ENCODE data around the gene CLCN3. TPM values are rescaled to one million over a fixed set of nuclear protein-coding genes. Genes with fewer than 3 reads are reported as not detected.

Gene CLCN3
- total and polyA plus RNA-seq, 9 of the 15 experiments (the other 6 are each of a cell fraction or from before 2014, with no cell fraction given), result 12.7 to 60.6 (median 38.5) TPM

DNA sequence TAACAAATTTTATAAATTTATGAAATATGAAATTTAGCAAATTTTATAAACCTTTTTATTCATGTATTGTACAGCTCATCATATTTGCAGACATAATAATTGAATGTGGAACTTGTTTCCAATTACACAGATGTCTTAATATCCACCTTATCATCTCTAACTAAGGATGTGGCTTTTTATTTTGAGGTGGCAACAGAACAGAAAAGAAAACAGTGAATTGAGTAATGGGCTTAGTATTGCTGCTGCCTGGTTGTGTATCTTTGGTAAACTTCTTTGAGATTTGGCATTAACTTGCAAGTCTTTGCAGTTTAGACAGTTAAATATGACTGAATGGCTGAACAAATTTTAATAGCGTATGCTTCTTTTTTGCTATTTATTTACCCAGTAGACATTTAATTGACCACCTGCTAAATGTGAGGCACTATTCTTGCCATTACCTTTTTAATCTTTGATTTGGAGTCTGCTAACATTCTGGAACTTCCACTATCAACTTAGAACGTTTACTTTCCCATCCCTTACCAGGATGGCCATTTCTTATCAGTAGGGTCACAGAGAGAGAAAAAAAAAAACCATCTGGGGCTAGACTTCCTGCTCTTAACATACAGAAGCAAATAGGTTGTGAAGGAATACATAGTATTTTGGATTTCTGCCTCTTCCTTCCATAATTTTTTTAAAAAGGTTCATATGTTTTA is 44.8 kb downstream of the CLCN3 start:
- in situ Hi-C loops (cut with MboI), result no loop called here
- Histone ChIP-seq H3K9me3 (replicated peaks; ENCODE audit: control insufficient read depth, insufficient read depth, low read depth, low read length) (peaks cover 7% of the 10 kb centered on the region), H3K79me2 (ENCODE audit: control insufficient read depth, insufficient read depth, low read length) (peaks cover 100% of the 10 kb centered on the region), H3K4me2 (ENCODE audit: insufficient read depth, low read length) (peak overlapping the region; percentile 29; the same call in 1 of the 2 replicates), H3K4me3 (no peak overlapping the region), H3K4me1 (replicated peaks in 1 of 2; ENCODE audit: control insufficient read depth in 2 of 2, insufficient read depth in 2 of 2, low read length in 2 of 2) (peaks cover 0 to 10% of the 10 kb centered on the region in 2 experiments; a peak in 2 of 5 replicates), H3K36me3 (ENCODE audit: control insufficient read depth, insufficient read depth, low read length) (peaks cover 19% of the 10 kb centered on the region), H3K27me3 (ENCODE audit: control insufficient read depth in 2 of 2, insufficient read depth in 2 of 2, low read length in 2 of 2) (no peaks in the 10 kb centered on the region), H4K20me1 (replicated peaks; ENCODE audit: control insufficient read depth, insufficient read depth, low read length) (no peaks in the 10 kb centered on the region), H3K27ac (ENCODE audit: extremely low read depth, low read depth, low read length) (peak overlapping the region; percentile 62; the same call in 2 of the 3 replicates), H2AFZ (ENCODE audit: low read depth, low read length) (no peak overlapping the region), H3K9me1 (ENCODE audit: control insufficient read depth, insufficient read depth, low read length) (no peaks in the 10 kb centered on the region), H3K9ac (ENCODE audit: insufficient read depth in 1 of 2, low read depth in 2 of 2, low read length in 2 of 2) (peak overlapping the region in 1 of 2 experiments; percentile 50; a peak in 2 of 4 replicates)
- ChIA-PET POLR2A (no interaction called here), CTCF (ENCODE audit: low intra/inter-chr PET ratio) (no interaction called here)
- peak; percentile 77 for FAIRE-seq
- no TSS peak for BruUV-seq (replicated peaks)
- peak; percentile 66 for ATAC-seq
- peak; percentile 56 to 73 (median 64) for DNase-seq (ENCODE audit: extremely low read depth in 1 of 4, low spot score in 3 of 4)
- intact Hi-C loops (cut with micrococcal nuclease), result no loop called here
- WGBS (ENCODE audit: insufficient coverage, low coverage, missing lambda C conversion rate), result 0% methylated on average over 2 of the region's 2 CpGs
- TF ChIP-seq KAT7 (CRISPR knock-in tag; IDR thresholded peaks at IDR 0.05; ENCODE audit: borderline replicate concordance), result peak; percentile 20; the same call in 1 of the 2 replicates
- TF ChIP-seq, protein P1, sequence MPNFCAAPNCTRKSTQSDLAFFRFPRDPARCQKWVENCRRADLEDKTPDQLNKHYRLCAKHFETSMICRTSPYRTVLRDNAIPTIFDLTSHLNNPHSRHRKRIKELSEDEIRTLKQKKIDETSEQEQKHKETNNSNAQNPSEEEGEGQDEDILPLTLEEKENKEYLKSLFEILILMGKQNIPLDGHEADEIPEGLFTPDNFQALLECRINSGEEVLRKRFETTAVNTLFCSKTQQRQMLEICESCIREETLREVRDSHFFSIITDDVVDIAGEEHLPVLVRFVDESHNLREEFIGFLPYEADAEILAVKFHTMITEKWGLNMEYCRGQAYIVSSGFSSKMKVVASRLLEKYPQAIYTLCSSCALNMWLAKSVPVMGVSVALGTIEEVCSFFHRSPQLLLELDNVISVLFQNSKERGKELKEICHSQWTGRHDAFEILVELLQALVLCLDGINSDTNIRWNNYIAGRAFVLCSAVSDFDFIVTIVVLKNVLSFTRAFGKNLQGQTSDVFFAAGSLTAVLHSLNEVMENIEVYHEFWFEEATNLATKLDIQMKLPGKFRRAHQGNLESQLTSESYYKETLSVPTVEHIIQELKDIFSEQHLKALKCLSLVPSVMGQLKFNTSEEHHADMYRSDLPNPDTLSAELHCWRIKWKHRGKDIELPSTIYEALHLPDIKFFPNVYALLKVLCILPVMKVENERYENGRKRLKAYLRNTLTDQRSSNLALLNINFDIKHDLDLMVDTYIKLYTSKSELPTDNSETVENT (CRISPR knock-in tag; IDR thresholded peaks at IDR 0.05), result no peak
- peak; percentile 86 for TF ChIP-seq TEAD4 (IDR thresholded peaks at IDR 0.05; ENCODE audit: low read length)
- TF ChIP-seq TEAD4 (CRISPR knock-in tag; IDR thresholded peaks at IDR 0.05; ENCODE audit: borderline replicate concordance), result no peak
- TF ChIP-seq GATAD2B (IDR thresholded peaks at IDR 0.05; ENCODE audit: borderline replicate concordance), result 0 out of 2 replicates have a peak, but pooled peaks have one; percentile 60
- TF ChIP-seq CBFA2T2 (conservative IDR thresholded peaks at IDR 0.05), result peak; percentile 87
- TF ChIP-seq SMARCC2 (IDR thresholded peaks at IDR 0.05; ENCODE audit: low read depth), result 0 out of 2 replicates have a peak, but pooled peaks have one; percentile 33
- TF ChIP-seq, protein P2, sequence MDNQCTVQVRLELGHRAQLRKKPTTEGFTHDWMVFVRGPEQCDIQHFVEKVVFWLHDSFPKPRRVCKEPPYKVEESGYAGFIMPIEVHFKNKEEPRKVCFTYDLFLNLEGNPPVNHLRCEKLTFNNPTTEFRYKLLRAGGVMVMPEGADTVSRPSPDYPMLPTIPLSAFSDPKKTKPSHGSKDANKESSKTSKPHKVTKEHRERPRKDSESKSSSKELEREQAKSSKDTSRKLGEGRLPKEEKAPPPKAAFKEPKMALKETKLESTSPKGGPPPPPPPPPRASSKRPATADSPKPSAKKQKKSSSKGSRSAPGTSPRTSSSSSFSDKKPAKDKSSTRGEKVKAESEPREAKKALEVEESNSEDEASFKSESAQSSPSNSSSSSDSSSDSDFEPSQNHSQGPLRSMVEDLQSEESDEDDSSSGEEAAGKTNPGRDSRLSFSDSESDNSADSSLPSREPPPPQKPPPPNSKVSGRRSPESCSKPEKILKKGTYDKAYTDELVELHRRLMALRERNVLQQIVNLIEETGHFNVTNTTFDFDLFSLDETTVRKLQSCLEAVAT (IDR thresholded peaks at IDR 0.05), result 0 out of 4 replicates have a peak, but pooled peaks have one; percentile 16 to 59
- TF ChIP-seq POLR2AphosphoS5 (IDR thresholded peaks at IDR 0.05; ENCODE audit: control insufficient read depth, insufficient read depth, low read depth, low read length), result peak; percentile 75
- peak; percentile 85 for TF ChIP-seq ARID1B (IDR thresholded peaks at IDR 0.05)
- peak in 1 of 2 experiments; percentile 35; a peak in 1 of 4 replicates for TF ChIP-seq ETV6 (IDR thresholded peaks at IDR 0.05; ENCODE audit: borderline replicate concordance in 1 of 2, low read depth in 2 of 2, low read length in 1 of 2)
- no peak for TF ChIP-seq ETV6 (CRISPR knock-in tag; IDR thresholded peaks at IDR 0.05; ENCODE audit: borderline replicate concordance)
- TF ChIP-seq SMAD4 (CRISPR knock-in tag; conservative IDR thresholded peaks at IDR 0.05), result peak; percentile 44; the same call in 1 of the 2 replicates
- TF ChIP-seq, protein P3, sequence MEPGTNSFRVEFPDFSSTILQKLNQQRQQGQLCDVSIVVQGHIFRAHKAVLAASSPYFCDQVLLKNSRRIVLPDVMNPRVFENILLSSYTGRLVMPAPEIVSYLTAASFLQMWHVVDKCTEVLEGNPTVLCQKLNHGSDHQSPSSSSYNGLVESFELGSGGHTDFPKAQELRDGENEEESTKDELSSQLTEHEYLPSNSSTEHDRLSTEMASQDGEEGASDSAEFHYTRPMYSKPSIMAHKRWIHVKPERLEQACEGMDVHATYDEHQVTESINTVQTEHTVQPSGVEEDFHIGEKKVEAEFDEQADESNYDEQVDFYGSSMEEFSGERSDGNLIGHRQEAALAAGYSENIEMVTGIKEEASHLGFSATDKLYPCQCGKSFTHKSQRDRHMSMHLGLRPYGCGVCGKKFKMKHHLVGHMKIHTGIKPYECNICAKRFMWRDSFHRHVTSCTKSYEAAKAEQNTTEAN (CRISPR knock-in tag; IDR thresholded peaks at IDR 0.05), result no peak
- TF ChIP-seq TAL1 (IDR thresholded peaks at IDR 0.05), result peak; percentile 81
- TF ChIP-seq POLR3A (IDR thresholded peaks at IDR 0.05; ENCODE audit: borderline replicate concordance, extremely low read depth, insufficient read depth, insufficient read length), result no peak
- TF ChIP-seq ZNF589 (CRISPR knock-in tag; IDR thresholded peaks at IDR 0.05; ENCODE audit: low read depth), result peak; percentile 43; the same call in 1 of the 2 replicates

All from K562 (cell line).